T-helper 17 cell (primary cell): ENCODE results near the gene CADM2. TPM values are rescaled to one million over a fixed set of nuclear protein-coding genes. Genes with fewer than 3 reads are reported as not detected.

Experiments used
- ATAC-seq: fragments of 150-1000 bp; cut with Tn5 transposase; 2 replicates; pipeline ENCODE4 v1.10.0; 2021; ENCODE audit warnings: mild to moderate bottlenecking, moderate library complexity
- DNase-seq, 3 donors: peaks; one replicate each; pipeline versions ENCODE4 v3.0.0 to v3.0.0-alpha.2; 2020 to 2021
- H3K9me3 ChIP-seq: one replicate; pipeline ENCODE4 v1.7.0; 2013; ENCODE audit warnings: low read length, mild to moderate bottlenecking; ENCODE audit not compliant: control insufficient read depth, poor library complexity, severe bottlenecking
- H3K27ac Mint-ChIP-seq: one replicate; pipeline ENCODE4 v1.8.0; 2022; ENCODE audit warnings: mild to moderate bottlenecking, moderate library complexity, mixed read lengths
- H3K27me3 Mint-ChIP-seq: one replicate; pipeline ENCODE4 v1.8.0; 2022; ENCODE audit warnings: mixed read lengths
- H3K36me3 Mint-ChIP-seq: one replicate; pipeline ENCODE4 v1.8.0; 2022; ENCODE audit warnings: low read depth, mixed read lengths
- H3K4me1 Mint-ChIP-seq: one replicate; pipeline ENCODE4 v1.8.0; 2022; ENCODE audit warnings: mild to moderate bottlenecking, mixed read lengths
- H3K4me3 Mint-ChIP-seq: one replicate; pipeline ENCODE4 v1.8.0; 2022; ENCODE audit warnings: mild to moderate bottlenecking, moderate library complexity, mixed read lengths
- total RNA-seq, 4 donors: library from RNA in 2 of 4; stranded (reverse) in 2 of 4; gene quantifications; one replicate each; pipeline ENCODE4 v1.2.3 and lab custom pipeline; 2022 to 2026

Gene CADM2
- total RNA-seq, 2 donors from 2014 or later, result 0.42 to 1.2 TPM

DNA sequence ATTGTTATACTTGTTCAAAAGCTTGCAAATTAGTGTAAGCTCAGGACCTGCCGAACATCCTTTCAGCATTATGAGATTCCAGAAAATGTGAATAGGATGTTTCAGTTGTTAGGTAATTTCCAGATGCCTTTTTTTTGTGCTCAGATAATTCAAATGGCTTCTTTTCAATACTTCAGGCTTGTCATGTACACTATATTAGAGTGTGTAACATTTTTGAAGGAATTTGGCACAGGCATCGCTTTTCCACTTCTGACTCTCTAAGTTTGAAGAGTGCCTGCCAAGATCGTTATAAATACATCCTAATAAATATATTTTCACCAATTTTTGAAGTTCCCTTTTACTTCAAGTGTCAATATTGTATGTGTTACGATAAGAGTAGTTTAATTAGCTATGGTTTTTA, 35.2 kb downstream of the CADM2 start:
- no peaks in the 10 kb centered on the region for H3K4me1 Mint-ChIP-seq
- ATAC-seq, result no peak
- H3K9me3 ChIP-seq, result no peaks in the 10 kb centered on the region
- no peaks in the 10 kb centered on the region for H3K36me3 Mint-ChIP-seq
- H3K27ac Mint-ChIP-seq, result no peak overlapping the region
- no peak overlapping the region for H3K4me3 Mint-ChIP-seq
- H3K27me3 Mint-ChIP-seq, result no peaks in the 10 kb centered on the region
- DNase-seq, result no peak

DNA sequence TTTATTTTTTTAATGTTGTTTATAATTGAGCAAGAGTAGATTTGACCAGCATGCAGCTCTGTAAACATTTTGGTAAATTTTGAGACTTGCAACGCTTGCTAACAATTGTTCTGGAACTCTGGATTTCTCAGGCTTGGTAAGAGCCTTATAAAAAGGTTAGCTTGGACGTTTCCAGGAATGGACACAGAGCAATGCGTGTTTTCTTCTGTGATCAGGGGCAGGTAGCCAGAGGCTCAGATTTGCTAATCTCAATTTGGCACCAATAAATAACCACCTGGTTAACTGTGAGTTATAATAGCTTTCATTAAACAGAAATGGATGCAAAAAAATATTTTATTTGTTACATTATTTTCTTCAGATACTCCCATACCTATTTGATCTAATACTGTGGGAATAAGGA, 39.8 kb downstream of the CADM2 start:
- ATAC-seq (no peak), DNase-seq (no peak)
- Mint-ChIP-seq H3K27me3 (no peaks in the 10 kb centered on the region), H3K27ac (no peak overlapping the region), H3K4me1 (no peaks in the 10 kb centered on the region), H3K36me3 (no peaks in the 10 kb centered on the region), H3K4me3 (no peak overlapping the region)
- no peaks in the 10 kb centered on the region for H3K9me3 ChIP-seq

DNA sequence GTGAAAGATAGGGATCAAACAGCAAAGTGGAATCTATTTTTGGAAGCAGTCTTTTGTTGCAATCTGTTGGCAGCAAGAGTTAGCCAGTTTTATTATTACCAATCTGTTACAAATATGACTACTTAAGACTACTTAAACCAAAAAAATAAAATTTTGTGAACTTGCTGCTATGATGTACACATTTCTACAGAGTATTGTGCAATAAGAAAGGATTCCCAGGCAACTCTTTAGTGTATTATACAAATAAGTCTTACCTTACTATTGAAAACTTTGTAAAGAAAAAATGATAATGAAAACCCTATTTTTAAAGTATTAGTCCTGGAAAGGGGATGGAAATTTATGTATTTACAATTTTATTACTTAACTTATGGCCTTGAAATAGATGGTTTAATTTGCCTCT, 44.7 kb downstream of the CADM2 start:
- H3K27me3 Mint-ChIP-seq, result no peaks in the 10 kb centered on the region
- H3K9me3 ChIP-seq, result peaks cover 5% of the 10 kb centered on the region
- DNase-seq, result no peak
- no peak for ATAC-seq
- H3K4me3 Mint-ChIP-seq, result no peak overlapping the region
- no peaks in the 10 kb centered on the region for H3K36me3 Mint-ChIP-seq
- H3K27ac Mint-ChIP-seq, result no peak overlapping the region
- H3K4me1 Mint-ChIP-seq, result no peaks in the 10 kb centered on the region

DNA sequence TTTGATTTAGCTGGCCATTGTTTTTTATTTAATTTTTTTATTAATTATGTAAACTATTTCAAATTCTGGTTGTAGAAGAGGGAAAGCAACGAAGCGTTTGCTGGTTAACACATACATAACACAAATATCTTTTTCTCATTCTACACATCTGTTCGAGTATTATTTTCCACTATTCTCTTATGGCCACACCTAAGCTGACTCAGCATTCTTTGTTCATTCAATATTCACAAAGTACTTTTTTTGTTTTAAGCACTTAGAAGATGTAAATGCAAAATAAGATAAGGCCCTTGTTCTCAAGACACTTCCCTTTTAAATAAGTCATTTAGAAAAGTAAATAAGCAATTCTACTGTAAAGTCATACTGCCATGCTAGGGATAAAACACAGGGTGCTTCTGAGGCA, 45.4 kb downstream of the CADM2 start:
- Mint-ChIP-seq H3K27ac (no peak overlapping the region), H3K36me3 (no peaks in the 10 kb centered on the region), H3K4me3 (no peak overlapping the region), H3K27me3 (no peaks in the 10 kb centered on the region), H3K4me1 (no peaks in the 10 kb centered on the region)
- DNase-seq (no peak), ATAC-seq (no peak)
- H3K9me3 ChIP-seq, result peaks cover 5% of the 10 kb centered on the region

DNA sequence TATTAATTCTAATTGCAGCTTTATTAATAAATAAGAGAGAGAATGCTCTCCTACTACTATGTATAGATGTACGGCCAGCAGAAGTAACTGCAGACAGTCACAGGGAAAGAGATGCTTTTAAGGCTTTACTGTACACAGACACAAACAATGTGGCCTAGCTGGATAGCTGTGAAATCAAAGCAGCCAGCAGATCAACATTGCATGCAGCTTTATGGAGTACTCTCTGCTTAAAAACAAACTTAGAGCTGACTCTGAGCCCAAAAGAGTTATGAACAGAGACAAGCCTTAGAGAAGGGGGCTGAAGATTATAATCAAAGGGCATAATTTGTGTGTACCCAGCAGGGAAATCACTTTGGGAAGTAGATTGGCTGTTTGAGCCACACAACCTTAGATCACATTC, 47.2 kb downstream of the CADM2 start:
- no peak for DNase-seq
- Mint-ChIP-seq H3K36me3 (no peaks in the 10 kb centered on the region), H3K4me1 (no peaks in the 10 kb centered on the region), H3K27me3 (no peaks in the 10 kb centered on the region), H3K27ac (no peak overlapping the region), H3K4me3 (no peak overlapping the region)
- ATAC-seq, result no peak
- peaks cover 5% of the 10 kb centered on the region for H3K9me3 ChIP-seq

DNA sequence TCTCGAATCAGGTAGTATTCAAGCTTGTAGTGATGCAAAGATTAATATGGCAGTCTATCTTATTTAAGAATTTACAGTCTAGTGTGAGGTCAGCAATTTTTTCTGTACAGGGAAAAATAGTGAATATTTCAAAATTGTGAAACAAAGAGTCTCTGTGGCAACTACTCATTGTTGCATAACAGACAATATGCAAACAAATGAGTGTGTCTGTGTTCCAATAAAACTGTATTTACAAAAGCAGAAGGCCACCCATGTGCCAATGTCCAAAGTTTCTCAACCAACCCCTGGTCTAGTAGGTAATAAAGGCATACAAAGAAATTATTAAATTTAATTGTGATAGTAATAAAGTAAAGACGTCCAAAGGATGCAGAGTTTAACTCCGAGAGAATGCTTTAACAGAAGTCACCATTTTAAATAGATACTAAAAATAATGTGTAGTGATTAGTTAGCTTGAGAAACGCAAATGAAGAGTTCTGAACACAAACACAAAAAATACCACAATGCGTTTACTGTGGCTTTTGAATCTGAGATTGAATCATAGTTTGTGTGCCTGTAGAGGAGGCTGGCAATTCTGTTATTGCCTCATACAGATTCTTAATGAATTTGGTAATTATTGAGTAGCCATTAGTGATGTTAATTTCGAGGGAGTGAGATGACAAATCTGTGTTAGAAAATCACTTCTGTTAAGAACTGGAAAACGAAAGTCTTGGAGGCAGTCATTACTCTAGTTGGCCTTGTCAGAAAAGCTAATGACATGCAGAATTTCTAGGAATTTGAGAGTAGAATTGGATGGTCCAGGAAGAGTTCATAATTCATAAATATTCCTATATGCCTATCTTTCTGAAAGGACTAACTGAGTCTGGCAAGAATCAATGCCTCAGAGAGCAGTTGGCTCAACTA, 48.7 kb downstream of the CADM2 start:
- DNase-seq, result no peak
- Mint-ChIP-seq H3K27me3 (no peaks in the 10 kb centered on the region), H3K4me3 (no peak overlapping the region), H3K4me1 (no peaks in the 10 kb centered on the region), H3K36me3 (no peaks in the 10 kb centered on the region), H3K27ac (no peak overlapping the region)
- no peak for ATAC-seq
- peaks cover 5% of the 10 kb centered on the region for H3K9me3 ChIP-seq

DNA sequence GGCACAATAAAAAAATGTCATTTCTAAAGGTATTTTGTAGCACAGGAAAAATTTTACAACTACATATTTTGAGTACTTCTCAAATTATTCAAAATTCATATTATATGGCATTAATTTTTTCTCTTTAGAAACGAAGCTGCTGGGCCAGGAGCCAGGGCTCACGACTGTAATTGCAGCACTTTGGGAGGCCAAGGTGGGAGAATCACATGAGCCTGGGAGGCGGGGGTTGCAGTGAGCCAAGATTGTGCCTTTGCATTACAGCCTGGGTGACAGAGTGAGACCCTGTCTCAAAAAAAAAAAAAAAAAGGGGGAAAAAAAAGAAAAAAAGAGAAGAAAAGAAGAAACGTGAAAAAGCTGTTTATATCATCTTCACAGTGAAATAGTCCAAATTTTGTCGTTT, 62.0 kb downstream of the CADM2 start:
- Mint-ChIP-seq H3K36me3 (no peaks in the 10 kb centered on the region), H3K27me3 (no peaks in the 10 kb centered on the region), H3K4me3 (no peak overlapping the region), H3K4me1 (no peaks in the 10 kb centered on the region), H3K27ac (no peak overlapping the region)
- ATAC-seq (no peak), DNase-seq (no peak)
- H3K9me3 ChIP-seq, result no peaks in the 10 kb centered on the region

DNA sequence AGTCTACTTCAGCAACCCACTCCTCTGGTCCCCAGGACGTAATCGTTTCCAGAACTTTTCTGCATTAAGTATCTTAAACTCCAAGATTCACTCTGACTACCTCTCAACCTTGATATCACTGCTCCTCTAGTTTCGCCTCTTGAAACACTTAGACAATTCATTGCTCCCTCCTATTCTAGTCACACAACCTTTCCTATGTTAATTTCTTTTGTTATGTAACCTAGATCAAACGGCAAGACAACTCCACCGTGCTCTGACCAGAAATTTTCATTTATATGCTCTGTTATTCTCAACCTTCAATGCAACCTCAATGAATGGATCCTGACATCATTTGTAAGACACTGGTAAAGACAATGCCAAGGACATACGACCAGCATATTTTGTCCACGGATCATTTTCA, 71.3 kb downstream of the CADM2 start:
- Mint-ChIP-seq H3K27ac (no peak overlapping the region), H3K4me3 (no peak overlapping the region), H3K27me3 (no peaks in the 10 kb centered on the region), H3K4me1 (no peaks in the 10 kb centered on the region), H3K36me3 (no peaks in the 10 kb centered on the region)
- H3K9me3 ChIP-seq, result no peaks in the 10 kb centered on the region
- ATAC-seq (no peak), DNase-seq (no peak)

DNA sequence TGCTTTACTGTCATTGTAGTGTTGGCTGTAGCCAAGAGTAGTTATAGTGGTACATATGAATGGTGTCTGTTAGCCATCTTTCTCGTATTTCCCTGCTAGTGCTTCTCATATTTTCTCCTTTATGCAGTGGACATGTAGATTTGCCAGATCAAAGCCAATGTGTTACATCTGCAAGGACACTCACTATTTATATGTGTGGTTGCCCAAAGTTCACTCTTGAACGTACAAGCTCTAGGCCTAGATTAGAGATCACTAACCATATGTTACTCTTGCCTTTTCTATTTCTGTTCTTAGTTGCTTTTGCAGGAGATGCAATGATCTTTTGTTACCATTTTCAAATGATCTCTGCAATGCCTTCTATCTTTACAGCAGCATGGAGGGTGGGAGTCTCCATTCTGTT, 78.4 kb downstream of the CADM2 start:
- H3K27me3 Mint-ChIP-seq, result no peaks in the 10 kb centered on the region

DNA sequence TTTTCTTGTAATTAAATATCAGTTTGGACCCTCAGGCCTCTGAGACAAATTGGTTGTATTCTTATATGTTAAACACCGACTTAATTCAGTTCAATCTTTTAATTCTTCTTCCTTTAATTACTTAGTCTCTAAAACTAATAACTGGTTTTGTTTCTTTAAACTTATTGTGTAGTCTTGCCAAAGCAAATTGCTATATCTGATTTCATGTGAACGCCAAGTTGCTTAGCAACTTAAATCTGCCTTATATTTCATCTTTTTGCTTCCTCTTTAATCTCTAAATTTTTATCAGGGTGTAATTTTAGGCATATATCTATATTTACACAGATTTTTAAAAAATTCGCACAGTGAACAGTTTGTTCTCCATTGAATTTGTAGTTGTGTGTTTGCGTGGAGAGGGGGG, 82.2 kb downstream of the CADM2 start:
- no peaks in the 10 kb centered on the region for H3K36me3 Mint-ChIP-seq
- no peak for ATAC-seq
- no peaks in the 10 kb centered on the region for H3K27me3 Mint-ChIP-seq

More for the DNA sequence above, 78.4 kb downstream of the CADM2 start:
- H3K9me3 ChIP-seq, result no peaks in the 10 kb centered on the region
- H3K4me1 Mint-ChIP-seq, result no peaks in the 10 kb centered on the region
- no peak for ATAC-seq
- H3K4me3 Mint-ChIP-seq, result no peak overlapping the region
- H3K27ac Mint-ChIP-seq, result no peak overlapping the region
- no peaks in the 10 kb centered on the region for H3K36me3 Mint-ChIP-seq
- no peak for DNase-seq

DNA sequence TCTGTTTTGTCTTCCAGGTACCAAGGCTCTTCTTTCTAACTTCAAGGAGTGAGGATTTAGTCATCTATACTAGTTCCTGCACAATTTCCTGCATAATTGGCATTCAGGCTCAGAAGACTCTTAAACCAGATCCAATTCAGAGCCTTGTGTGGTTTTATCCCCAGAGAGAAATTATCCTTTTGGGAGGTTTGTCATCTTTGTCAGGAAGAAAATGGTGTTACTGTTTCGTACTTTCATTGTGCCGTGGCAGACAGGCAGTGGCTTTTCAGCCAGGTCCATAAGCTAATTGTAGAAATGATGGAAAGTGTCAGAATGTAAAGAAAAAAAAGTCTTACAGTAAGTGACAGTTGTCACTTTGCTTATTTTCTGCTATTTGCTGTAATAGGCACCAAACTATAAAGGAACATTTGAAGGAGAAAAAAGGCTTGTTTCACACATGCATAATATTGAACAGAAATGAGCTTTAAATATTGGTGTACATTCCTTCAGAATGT, 82.8 kb downstream of the CADM2 start:
- no peak overlapping the region for H3K4me3 Mint-ChIP-seq
- ATAC-seq, result no peak

More for the DNA sequence above, 82.2 kb downstream of the CADM2 start:
- no peaks in the 10 kb centered on the region for H3K4me1 Mint-ChIP-seq
- H3K27ac Mint-ChIP-seq, result no peak overlapping the region
- no peak for DNase-seq
- H3K9me3 ChIP-seq, result no peaks in the 10 kb centered on the region
- no peak overlapping the region for H3K4me3 Mint-ChIP-seq

DNA sequence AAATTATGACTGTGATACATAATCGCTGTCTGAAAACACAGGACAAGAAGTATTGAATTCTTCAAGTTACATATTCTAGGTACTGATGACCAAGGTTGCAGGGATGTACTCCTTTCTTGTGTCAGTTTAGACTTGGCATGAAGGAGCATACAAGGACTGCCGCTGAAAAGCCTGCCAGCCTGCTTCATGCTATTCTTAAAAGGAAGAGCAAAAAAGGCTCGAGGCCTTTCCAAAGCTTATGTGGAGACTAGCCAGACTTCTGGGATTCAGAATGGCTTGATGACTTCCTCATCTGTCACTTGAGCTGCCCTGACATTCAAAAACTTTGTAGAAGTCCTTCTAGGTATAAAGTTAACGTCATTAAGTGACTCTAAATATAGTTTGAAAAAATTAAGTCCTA, 92.0 kb downstream of the CADM2 start:
- Mint-ChIP-seq H3K4me3 (no peak overlapping the region), H3K27me3 (no peaks in the 10 kb centered on the region), H3K36me3 (no peaks in the 10 kb centered on the region), H3K27ac (no peak overlapping the region), H3K4me1 (no peaks in the 10 kb centered on the region)
- no peak for ATAC-seq
- no peak for DNase-seq
- H3K9me3 ChIP-seq, result no peaks in the 10 kb centered on the region

More for the DNA sequence above, 82.8 kb downstream of the CADM2 start:
- H3K36me3 Mint-ChIP-seq, result no peaks in the 10 kb centered on the region
- no peaks in the 10 kb centered on the region for H3K27me3 Mint-ChIP-seq
- no peaks in the 10 kb centered on the region for H3K4me1 Mint-ChIP-seq
- no peak for DNase-seq
- no peak overlapping the region for H3K27ac Mint-ChIP-seq
- no peaks in the 10 kb centered on the region for H3K9me3 ChIP-seq

DNA sequence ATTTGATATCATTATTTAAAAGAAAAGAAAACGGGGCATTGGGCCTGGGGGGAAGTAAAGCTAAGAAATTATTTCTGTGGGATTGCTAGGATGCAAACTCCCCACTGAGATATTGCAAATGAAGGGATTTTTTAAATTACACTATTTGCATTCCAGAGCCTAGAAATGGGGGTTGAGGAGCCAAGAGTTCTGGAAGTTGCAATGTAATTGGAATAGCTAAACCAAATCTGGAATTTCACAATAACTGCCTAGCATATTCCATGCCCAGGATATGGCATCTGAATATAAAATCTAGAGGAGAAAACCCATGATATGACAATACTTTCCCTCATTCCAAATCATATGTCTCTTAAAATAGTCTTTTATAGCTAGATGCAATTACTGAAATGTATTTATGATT, 93.0 kb downstream of the CADM2 start:
- no peaks in the 10 kb centered on the region for H3K9me3 ChIP-seq
- ATAC-seq, result no peak
- no peaks in the 10 kb centered on the region for H3K36me3 Mint-ChIP-seq
- H3K27ac Mint-ChIP-seq, result no peak overlapping the region
- no peak for DNase-seq
- no peaks in the 10 kb centered on the region for H3K27me3 Mint-ChIP-seq
- no peaks in the 10 kb centered on the region for H3K4me1 Mint-ChIP-seq
- H3K4me3 Mint-ChIP-seq, result no peak overlapping the region

DNA sequence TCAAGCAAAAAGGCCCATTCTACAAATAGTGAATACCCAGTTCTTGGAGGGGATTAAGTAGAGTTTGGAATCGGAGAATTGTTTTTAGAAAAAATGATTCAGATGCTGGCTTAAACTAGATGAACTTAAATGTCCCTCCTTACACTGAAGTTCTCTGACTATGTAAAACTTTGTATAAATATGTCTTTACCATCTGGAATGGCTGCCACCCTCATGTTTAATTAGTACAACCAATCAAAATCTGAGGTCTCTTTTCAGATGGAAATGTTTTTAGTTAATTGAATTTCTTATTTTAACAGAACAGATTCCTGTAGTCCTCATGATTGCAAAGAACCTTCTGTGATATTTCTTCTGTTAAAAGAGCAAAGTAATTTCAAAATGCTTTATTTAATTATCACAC, 94.8 kb downstream of the CADM2 start:
- Mint-ChIP-seq H3K4me1 (no peaks in the 10 kb centered on the region), H3K27me3 (no peaks in the 10 kb centered on the region), H3K27ac (no peak overlapping the region), H3K36me3 (no peaks in the 10 kb centered on the region), H3K4me3 (no peak overlapping the region)
- ATAC-seq (no peak), DNase-seq (no peak)
- H3K9me3 ChIP-seq, result no peaks in the 10 kb centered on the region
